ENCODE results near the gene CUL4A. TPM values are rescaled to one million over a fixed set of nuclear protein-coding genes. Genes with fewer than 3 reads are reported as not detected.

CUL4A gene
- 103 and 151 TPM in 2 replicates for total RNA-seq

GRCh38 chr13:113209336-113209758 lies at the start of gene CUL4A:
CUL4A (plus strand) TSS chr13:113209613; CDS start chr13:113209628, 15 bp downstream.

GRCh38 chr13:113208421-113209335 lies 735 bp upstream of the CUL4A start, which contains the start of gene PCID2:
PCID2 (minus strand) TSS chr13:113208669; CDS start chr13:113208634, 35 bp downstream.

GRCh38 chr13:113296823-113297369 lies 87.5 kb downstream of the CUL4A start, which contains the start of gene LAMP1:
LAMP1 (plus strand) TSS chr13:113297239; CDS start chr13:113297435, 196 bp downstream.

Other genes starting within 250 kb of the CUL4A start
- under 0.01 and 0.18 TPM in 2 replicates for gene MCF2L, start 240.4 kb upstream of the CUL4A start, total RNA-seq
- gene F7, start 103.8 kb upstream of the CUL4A start, total RNA-seq: not detected in 2 replicates
- gene F10, start 86.8 kb upstream of the CUL4A start, total RNA-seq: 10.6 and 15.7 TPM in 2 replicates
- not detected in 2 replicates for gene PROZ, start 51.0 kb upstream of the CUL4A start, total RNA-seq
- 74.9 and 77.5 TPM in 2 replicates for gene PCID2, start 944 bp upstream of the CUL4A start, total RNA-seq
- gene LAMP1, start 87.6 kb downstream of the CUL4A start, total RNA-seq: 209 and 244 TPM in 2 replicates
- 0.59 and 0.83 TPM in 2 replicates for gene GRTP1, start 154.5 kb downstream of the CUL4A start, total RNA-seq
- gene ADPRHL1, start 243.9 kb downstream of the CUL4A start, total RNA-seq: 0.59 and 1.5 TPM in 2 replicates

Data from smooth muscle cell of the umbilical artery (primary cell).